ENCODE results near the gene PNMA8B.

- TF ChIP-seq POLR2A (IDR thresholded peaks at IDR 0.05), result no peak
- TF ChIP-seq POLR2AphosphoS5 (IDR thresholded peaks at IDR 0.05), result no peak
Observed at GRCh38 chr19:46489445-46490272, 6.0 kb downstream of the PNMA8B start.

All from breast epithelium (tissue), 3 donors.